Activated naive CD4-positive, alpha-beta T cell treated with anti-CD3 and anti-CD28 coated beads, Interleukin-2, amount 10 ng/mL, durations not matched to agents 7 days and 5 days (primary cell): ENCODE measurements around the gene FKBP5.
"Not testable (repeated sequence)": the region's sequence is repeated elsewhere in the genome, so short reads cannot be mapped to it uniquely, and the experiment has no call there.

ENCODE experiments used
- CTCF ChIA-PET: fragments of 350-600 bp; sonication (Branson Sonifier 250); formaldehyde crosslinking; loops from one replicate; lab custom pipeline; 2021; ENCODE audit warnings: antibody characterized with exemption; lab: Charles Lee
- DNase-seq: peaks from one replicate; pipeline ENCODE4 v3.0.0-alpha.2; 2020
- H3K27ac Mint-ChIP-seq: one replicate; pipeline ENCODE4 v1.8.0; 2021; ENCODE audit warnings: mild to moderate bottlenecking, moderate library complexity, mixed read lengths
- H3K27me3 Mint-ChIP-seq: one replicate; pipeline ENCODE4 v1.8.0; 2021; ENCODE audit warnings: mild to moderate bottlenecking, mixed read lengths
- H3K36me3 Mint-ChIP-seq: one replicate; pipeline ENCODE4 v1.8.0; 2021; ENCODE audit warnings: mixed read lengths
- H3K4me1 Mint-ChIP-seq: one replicate; pipeline ENCODE4 v1.8.0; 2021; ENCODE audit warnings: mixed read lengths
- H3K4me3 Mint-ChIP-seq: one replicate; pipeline ENCODE4 v1.8.0; 2021; ENCODE audit warnings: mild to moderate bottlenecking, moderate library complexity, mixed read lengths
- H3K9me3 Mint-ChIP-seq: one replicate; pipeline ENCODE4 v1.8.0; 2021; ENCODE audit warnings: mixed read lengths

FKBP5 gene

DNA sequence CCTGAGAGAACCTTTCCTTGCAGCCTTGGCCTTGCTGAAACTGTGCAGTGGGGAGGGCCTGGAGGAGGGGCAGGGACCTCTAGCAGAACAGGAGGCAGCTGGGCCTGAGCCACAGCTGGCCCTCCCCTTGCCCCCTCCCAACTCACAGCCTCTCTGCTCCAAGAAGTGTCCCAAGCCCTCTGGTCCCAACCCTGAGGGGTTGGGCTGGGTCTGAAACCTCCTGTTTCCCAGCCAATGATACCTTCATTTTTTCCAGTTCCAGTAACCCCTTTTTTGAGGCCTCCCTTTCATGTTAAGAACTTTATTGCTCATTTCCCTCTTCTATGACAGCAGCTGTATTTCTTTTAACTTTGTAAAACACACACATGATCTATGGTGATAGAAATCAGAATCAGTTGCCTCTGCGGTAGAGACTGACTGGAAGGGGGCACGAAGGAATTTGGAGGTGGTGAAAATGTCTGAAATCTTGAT is 30.2 kb upstream of the FKBP5 start:
- H3K27me3 Mint-ChIP-seq, result peaks cover 4% of the 10 kb centered on the region
- no peaks in the 10 kb centered on the region for H3K9me3 Mint-ChIP-seq
- H3K36me3 Mint-ChIP-seq, result no peaks in the 10 kb centered on the region
- H3K4me1 Mint-ChIP-seq, result peaks cover 61% of the 10 kb centered on the region
- H3K4me3 Mint-ChIP-seq, result no peak overlapping the region
- CTCF ChIA-PET, result interaction anchor here (1.3 to 1.6 kb wide), 4 partner anchors 9 to 32 kb away, joined by 3 to 5 read pairs (median 4); no protein-coding TSS in a partner anchor
- no peak for DNase-seq
- peak overlapping the region; percentile 91 for H3K27ac Mint-ChIP-seq

DNA sequence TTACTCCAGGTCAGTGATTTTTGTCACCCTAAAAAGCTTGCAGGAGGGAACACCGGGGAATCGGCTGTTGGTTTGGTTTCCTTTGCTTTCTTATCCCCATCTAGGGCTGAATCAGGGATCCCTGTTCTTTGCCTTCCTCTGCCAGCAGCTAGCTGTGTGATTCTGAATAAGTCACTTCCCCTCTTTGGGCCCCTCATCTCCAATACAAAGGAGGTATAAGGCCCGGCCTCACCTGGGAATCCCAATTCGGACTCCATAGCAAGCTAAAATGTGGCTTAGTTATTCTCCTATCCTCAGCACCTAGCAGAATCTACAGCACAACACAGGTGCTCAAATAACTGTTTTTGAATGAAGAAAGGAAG is 29.6 kb upstream of the FKBP5 start:
- Mint-ChIP-seq H3K4me1 (peaks cover 61% of the 10 kb centered on the region), H3K9me3 (no peaks in the 10 kb centered on the region), H3K36me3 (no peaks in the 10 kb centered on the region), H3K27ac (peak overlapping the region; percentile 91), H3K4me3 (no peak overlapping the region), H3K27me3 (peaks cover 4% of the 10 kb centered on the region)
- DNase-seq, result no peak
- CTCF ChIA-PET, result interaction anchor here (1.4 kb wide), 1 partner anchor 19 kb away, joined by 3 read pairs; no protein-coding TSS in a partner anchor

DNA sequence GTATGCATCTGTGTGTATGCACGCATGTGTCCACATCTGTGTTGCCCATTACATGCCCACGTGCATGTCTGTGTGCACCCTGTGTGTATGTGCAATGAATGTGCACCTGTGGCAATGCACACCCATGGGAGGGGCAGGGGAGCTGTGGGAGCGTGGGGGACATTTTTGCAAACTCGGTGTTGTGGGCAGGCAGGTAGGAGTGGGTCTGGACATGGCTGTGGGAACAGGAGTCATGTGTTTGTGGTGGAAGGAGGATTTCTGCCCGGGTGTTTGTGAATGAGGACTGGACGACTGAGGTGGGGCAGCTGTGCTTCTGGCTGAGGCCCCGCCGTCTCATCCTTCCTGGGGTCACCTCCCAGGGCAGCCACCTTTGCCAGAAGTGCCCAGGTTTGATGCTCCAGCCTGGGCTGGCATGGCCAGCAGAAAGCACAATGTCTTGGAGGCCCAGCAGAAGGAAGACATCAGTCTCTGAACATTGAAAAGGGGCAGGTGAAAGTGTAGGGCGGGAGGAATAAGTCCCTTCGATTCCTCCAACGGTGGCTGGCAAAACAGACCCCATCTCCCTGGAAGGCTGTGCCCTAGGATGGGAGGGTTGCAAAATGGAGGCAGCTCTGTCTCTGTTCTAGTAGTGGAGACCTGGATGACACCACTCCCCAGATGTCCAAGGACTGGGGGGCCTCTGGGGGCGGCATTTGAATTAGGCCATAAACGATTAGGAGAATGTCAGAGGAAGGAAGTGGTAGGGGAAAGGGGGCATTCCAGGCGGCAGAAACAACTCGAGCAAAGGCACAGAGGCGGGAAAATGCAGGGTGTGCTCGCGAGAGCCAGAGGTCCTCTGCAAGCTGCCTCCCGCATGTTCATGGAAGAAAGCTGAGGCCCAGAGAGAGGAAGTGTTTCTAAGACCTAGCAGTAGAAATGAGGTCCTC is 29.0 kb upstream of the FKBP5 start:
- DNase-seq, result no peak
- H3K9me3 Mint-ChIP-seq, result no peaks in the 10 kb centered on the region
- H3K4me1 Mint-ChIP-seq, result peaks cover 63% of the 10 kb centered on the region
- CTCF ChIA-PET, result interaction anchor here (1.1 to 1.5 kb wide), 3 partner anchors 8 to 20 kb away, joined by 3 to 6 read pairs (median 5); no protein-coding TSS in a partner anchor
- H3K4me3 Mint-ChIP-seq, result no peak overlapping the region
- peak overlapping the region; percentile 91 for H3K27ac Mint-ChIP-seq
- no peaks in the 10 kb centered on the region for H3K36me3 Mint-ChIP-seq
- peaks cover 4% of the 10 kb centered on the region for H3K27me3 Mint-ChIP-seq

DNA sequence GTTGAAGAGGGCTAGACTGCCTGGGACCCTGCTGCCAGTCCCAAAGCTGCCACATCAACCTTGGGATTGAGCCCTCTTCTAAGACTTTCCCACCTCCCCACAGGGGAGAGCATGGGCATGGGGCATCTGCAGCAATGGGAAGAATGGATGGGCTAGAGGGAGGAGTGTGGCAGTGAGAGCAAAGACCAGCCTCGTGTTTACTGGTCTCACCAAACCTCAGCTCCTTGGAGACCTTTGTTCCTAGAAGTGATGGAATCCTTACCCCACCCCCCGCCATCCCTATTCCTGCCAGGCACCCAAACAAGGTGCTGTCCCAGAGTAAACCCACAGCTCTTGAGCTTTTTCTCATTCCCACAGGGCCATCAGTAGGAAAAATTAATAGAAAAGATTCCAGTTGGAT is 28.1 kb upstream of the FKBP5 start:
- DNase-seq, result no peak
- H3K4me3 Mint-ChIP-seq, result no peak overlapping the region
- H3K27ac Mint-ChIP-seq, result no peak overlapping the region
- no peaks in the 10 kb centered on the region for H3K36me3 Mint-ChIP-seq
- CTCF ChIA-PET, result interaction anchor here (1.1 to 1.5 kb wide), 2 partner anchors 9 to 19 kb away, joined by 5 to 6 read pairs; no protein-coding TSS in a partner anchor
- H3K4me1 Mint-ChIP-seq, result peaks cover 59% of the 10 kb centered on the region
- no peaks in the 10 kb centered on the region for H3K9me3 Mint-ChIP-seq
- peaks cover 4% of the 10 kb centered on the region for H3K27me3 Mint-ChIP-seq

DNA sequence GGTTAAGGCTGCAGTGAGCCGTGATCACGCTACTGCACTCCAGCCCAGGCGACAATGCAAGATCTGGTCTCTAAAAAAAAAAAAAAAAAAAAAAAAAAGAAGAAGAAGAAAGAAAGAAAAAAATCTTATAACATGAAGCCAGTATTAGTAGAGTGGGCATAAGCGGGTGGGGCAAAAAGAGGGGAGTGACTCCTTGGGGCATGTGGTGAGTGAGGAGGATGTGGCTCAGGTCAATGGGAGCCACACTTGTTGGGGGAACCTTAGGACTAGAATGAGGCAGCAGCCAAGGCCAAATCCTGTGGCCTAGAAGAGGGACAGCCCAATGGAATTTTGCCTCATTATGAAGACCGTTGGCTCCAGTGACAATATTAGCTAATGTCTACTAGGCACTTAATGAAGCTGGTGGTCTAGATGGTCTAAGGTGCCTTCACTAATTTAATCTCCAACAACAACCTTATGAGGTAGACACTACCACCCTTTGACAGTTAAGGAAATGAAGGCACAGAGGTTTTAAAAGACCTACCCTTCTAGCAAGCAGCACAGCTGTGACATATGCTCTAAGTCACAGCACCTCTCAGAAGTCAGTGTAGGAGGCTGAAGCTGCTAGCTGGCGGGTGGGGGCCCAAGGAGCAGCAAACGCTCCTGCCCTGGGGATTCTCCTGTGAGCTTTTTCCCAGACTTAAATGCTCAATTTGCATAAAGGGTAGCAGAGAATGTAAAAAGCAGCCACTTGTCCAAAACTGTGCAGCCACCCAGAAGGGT is 24.5 kb upstream of the FKBP5 start:
- CTCF ChIA-PET, result no interaction called here

DNA sequence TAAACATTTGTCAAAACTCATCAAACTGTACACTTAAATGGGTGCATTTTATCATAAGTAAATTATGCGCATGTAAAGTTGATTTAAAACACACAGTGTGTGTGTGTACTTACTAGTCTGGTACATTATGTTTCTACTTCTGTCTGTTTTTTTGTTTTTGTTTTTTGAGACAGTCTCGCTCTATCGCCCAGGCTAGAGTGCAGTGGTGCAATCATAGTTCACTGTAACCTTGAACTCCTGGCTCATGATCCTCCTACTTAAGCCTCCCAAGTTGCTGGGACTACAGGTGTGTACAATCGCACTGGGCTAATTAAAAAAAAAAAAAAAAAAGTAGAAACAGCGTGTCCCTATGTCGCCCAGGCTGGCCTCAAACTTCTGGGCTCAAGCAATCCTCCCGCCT is 23.0 kb upstream of the FKBP5 start:
- CTCF ChIA-PET, result interaction anchor here (0.7 kb wide), 1 partner anchor 26 kb away, joined by 3 read pairs; no protein-coding TSS in a partner anchor
- Mint-ChIP-seq H3K27me3 (peaks cover 4% of the 10 kb centered on the region), H3K27ac (no peak overlapping the region)

More for the DNA sequence above, 24.5 kb upstream of the FKBP5 start:
- H3K36me3 Mint-ChIP-seq, result no peaks in the 10 kb centered on the region
- peaks cover 4% of the 10 kb centered on the region for H3K27me3 Mint-ChIP-seq
- H3K4me3 Mint-ChIP-seq, result no peak overlapping the region
- peaks cover 4% of the 10 kb centered on the region for H3K9me3 Mint-ChIP-seq
- no peak for DNase-seq
- no peak overlapping the region for H3K27ac Mint-ChIP-seq
- peaks cover 41% of the 10 kb centered on the region for H3K4me1 Mint-ChIP-seq

DNA sequence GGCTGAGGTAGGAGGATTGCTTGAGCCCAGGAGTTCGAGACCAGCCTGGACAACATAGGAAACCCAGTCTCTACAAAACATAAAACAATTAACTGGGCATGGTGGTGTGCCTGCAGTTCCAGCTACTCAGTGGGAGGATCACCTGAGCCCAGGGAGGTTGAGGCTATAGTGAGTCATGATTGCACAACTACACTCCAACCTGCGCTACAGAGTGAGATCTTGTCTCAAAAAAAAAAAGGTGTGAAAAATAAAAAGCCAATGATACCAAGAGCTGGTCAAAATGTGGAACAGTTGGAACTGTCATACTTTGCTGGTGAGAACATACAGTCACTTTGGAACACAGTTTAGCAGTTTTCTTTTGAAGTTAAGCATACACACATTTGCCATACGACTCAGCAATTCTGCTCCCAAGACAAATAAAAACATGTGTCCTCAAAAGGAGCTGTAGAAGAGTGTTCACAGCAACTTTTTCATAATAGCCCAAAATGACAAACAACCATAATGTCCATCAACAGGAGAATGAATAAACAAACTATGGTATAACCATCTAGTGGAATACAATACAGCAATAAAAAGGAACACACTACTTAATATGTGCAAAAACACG is 21.6 kb upstream of the FKBP5 start:
- H3K36me3 Mint-ChIP-seq, result no peaks in the 10 kb centered on the region
- H3K4me3 Mint-ChIP-seq, result no peak overlapping the region
- no peak for DNase-seq
- peaks cover 20% of the 10 kb centered on the region for H3K4me1 Mint-ChIP-seq
- CTCF ChIA-PET, result interaction anchor here (0.6 to 1.5 kb wide), 2 partner anchors 24 to 25 kb away, joined by 3 to 7 read pairs; no protein-coding TSS in a partner anchor
- H3K9me3 Mint-ChIP-seq, result peaks cover 4% of the 10 kb centered on the region
- no peak overlapping the region for H3K27ac Mint-ChIP-seq
- no peaks in the 10 kb centered on the region for H3K27me3 Mint-ChIP-seq

More for the DNA sequence above, 23.0 kb upstream of the FKBP5 start:
- Mint-ChIP-seq H3K9me3 (peaks cover 4% of the 10 kb centered on the region), H3K4me1 (peaks cover 28% of the 10 kb centered on the region), H3K4me3 (no peak overlapping the region), H3K36me3 (no peaks in the 10 kb centered on the region)
- no peak for DNase-seq

DNA sequence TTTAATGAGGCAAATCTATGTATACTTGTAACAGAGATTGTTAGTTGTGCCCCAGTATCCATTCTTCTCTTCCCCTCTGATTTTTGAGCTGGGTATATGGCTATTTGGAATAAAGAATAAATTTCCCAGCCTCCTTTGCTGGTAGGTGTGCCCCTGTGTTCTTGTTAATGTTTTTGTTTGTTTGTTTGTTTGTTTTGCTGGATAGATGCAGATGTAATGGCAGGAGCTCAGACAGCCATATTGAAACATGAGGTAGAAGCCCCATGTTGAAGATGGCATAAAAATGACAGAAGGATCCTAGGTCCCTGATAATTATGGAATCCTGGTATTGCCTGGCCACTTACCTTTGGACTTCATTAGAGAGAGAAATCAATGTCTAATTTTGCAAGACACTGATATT is 19.9 kb upstream of the FKBP5 start:
- CTCF ChIA-PET, result no interaction called here
- Mint-ChIP-seq H3K9me3 (peaks cover 7% of the 10 kb centered on the region), H3K27ac (no peak overlapping the region)

DNA sequence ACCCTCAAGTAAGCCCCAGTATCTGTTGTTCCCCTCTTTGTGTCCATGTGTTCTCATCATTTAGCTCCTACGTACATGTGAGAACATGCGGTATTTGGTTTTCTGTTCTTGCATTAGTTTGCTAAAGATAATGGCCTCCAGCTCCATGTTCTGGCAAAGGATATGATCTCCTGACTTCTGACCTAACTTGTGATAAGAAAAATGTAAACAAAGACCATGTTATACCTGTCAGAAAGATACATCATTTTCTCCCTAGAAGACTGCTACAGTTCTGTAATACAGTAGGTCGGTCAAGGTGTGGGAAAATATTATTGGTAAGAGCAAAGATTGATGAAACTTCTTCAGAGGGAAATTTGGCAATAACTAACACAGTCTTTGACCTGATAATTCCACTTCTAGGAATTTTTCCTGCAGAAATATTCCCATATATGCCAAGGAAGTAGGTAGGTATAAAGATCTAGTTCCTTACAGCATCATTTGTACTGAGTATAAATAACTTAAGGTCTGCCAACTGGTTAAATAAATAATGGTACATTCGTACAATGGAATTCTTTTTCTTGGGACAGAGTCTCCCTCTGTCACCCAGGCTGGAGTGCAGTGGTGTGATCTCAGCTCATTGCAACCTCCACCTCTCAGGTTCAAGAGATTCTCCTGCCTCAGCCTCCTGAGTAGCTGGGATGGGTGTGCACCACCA is 19.1 kb upstream of the FKBP5 start:
- Mint-ChIP-seq H3K27me3 (no peaks in the 10 kb centered on the region), H3K4me1 (peaks cover 16% of the 10 kb centered on the region), H3K9me3 (peaks cover 7% of the 10 kb centered on the region), H3K36me3 (peaks cover 2% of the 10 kb centered on the region), H3K27ac (no peak overlapping the region), H3K4me3 (no peak overlapping the region)
- CTCF ChIA-PET, result no interaction called here
- no peak for DNase-seq

More for the DNA sequence above, 19.9 kb upstream of the FKBP5 start:
- Mint-ChIP-seq H3K4me3 (no peak overlapping the region), H3K36me3 (peaks cover 2% of the 10 kb centered on the region), H3K27me3 (no peaks in the 10 kb centered on the region), H3K4me1 (peaks cover 20% of the 10 kb centered on the region)
- DNase-seq, result no peak

DNA sequence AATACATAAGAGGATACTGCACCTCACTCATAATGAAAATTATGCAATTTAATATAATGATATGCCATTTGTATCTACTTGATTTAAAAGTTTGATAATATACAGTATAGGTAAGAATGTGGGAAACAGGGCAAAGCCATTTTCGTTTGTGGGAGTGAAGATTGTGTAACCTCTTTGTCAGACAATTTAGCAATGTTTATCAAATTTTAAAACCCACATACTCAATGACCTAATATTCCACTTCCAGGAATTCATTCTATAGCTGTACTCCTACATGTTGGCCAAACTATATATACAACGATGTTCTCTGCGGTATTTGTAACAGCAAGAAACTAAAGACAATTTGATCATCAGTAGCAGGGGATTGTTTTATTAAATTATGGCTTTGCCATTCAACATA is 17.8 kb upstream of the FKBP5 start:
- H3K4me3 Mint-ChIP-seq, result no peak overlapping the region
- H3K36me3 Mint-ChIP-seq, result peaks cover 2% of the 10 kb centered on the region
- DNase-seq, result no peak
- H3K4me1 Mint-ChIP-seq, result peaks cover 12% of the 10 kb centered on the region
- no peaks in the 10 kb centered on the region for H3K27me3 Mint-ChIP-seq
- H3K27ac Mint-ChIP-seq, result no peak overlapping the region
- CTCF ChIA-PET, result no interaction called here
- peaks cover 7% of the 10 kb centered on the region for H3K9me3 Mint-ChIP-seq

DNA sequence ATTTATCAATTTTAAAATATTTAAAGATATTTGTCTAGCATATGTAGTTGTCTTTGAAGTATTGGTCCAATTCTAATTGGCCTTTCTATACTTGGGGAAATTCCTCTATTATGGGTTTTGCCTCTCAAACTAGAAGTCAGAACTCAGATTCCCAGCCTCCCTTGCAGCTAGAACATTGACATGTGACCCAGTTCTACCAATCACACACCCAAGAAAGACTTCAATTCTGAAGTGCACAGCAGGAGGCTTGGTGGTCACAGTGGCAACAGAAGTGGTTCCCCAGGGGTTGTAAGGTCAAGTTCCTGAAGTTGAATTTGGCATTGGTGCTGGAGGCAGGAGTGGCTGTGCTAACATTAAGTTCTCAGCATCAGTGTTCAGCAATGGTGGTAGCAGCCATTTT is 14.8 kb upstream of the FKBP5 start:
- H3K9me3 Mint-ChIP-seq, result peaks cover 4% of the 10 kb centered on the region
- peaks cover 2% of the 10 kb centered on the region for H3K36me3 Mint-ChIP-seq
- no peak overlapping the region for H3K4me3 Mint-ChIP-seq
- H3K4me1 Mint-ChIP-seq, result peaks cover 2% of the 10 kb centered on the region
- CTCF ChIA-PET, result interaction anchor here (0.7 kb wide), 1 partner anchor 14 kb away, joined by 3 read pairs; no protein-coding TSS in a partner anchor
- no peak overlapping the region for H3K27ac Mint-ChIP-seq
- H3K27me3 Mint-ChIP-seq, result no peaks in the 10 kb centered on the region
- DNase-seq, result no peak

DNA sequence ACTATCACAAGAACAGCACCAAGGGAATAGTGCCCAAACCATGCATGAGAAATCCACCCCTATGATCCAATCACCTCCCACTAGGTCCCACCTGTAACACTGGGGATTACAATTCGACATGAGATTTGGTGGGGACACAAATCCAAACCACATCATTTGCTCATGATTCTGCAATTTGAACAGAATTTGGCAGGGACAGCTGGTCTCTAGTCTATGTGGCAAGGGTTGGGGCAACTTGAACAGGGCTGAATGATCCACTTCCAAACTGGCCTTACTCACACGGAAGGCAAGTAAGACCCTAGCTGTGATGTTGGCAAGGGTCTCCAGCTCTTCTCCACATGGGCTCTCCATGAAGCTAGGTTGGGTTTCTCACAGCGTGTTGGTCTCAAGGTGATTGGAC is 10.1 kb upstream of the FKBP5 start:
- H3K4me3 Mint-ChIP-seq, result no peak overlapping the region
- CTCF ChIA-PET, result no interaction called here
- peaks cover under 1% of the 10 kb centered on the region for H3K4me1 Mint-ChIP-seq
- H3K27ac Mint-ChIP-seq, result no peak overlapping the region
- peaks cover under 1% of the 10 kb centered on the region for H3K36me3 Mint-ChIP-seq
- no peaks in the 10 kb centered on the region for H3K27me3 Mint-ChIP-seq
- peaks cover 1% of the 10 kb centered on the region for H3K9me3 Mint-ChIP-seq
- no peak for DNase-seq

DNA sequence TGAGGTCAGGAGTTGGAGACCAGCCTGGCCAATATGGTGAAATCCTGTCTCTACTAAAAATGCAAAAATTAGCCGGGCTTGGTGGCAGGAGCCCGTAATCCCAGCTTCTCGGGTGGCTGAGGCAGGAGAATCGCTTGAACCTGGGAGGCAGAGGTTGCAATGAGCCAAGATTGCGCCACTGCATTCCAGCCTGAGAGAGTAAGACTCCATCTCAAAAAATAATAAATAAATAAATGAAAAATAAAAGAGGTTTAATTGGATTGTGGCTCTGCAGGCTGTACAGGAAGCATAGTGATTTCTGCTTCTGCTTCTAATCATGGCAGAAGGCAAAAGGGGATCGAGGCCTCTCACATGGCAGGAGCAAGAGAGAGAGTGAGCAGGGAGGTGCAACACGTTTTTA is 9.7 kb upstream of the FKBP5 start:
- DNase-seq, H3K27me3 Mint-ChIP-seq, CTCF ChIA-PET, H3K4me1 Mint-ChIP-seq, H3K9me3 Mint-ChIP-seq, H3K27ac Mint-ChIP-seq, H3K36me3 Mint-ChIP-seq, H3K4me3 Mint-ChIP-seq: not testable (repeated sequence)
